IMR-90 (cell line): ENCODE measurements around the gene ORC6. TPM values are rescaled to one million over a fixed set of nuclear protein-coding genes. Genes with fewer than 3 reads are reported as not detected.

Source experiments
- ATAC-seq: fragments of 200-7000 bp; cut with Tn5 transposase; 2 replicates; pipeline ENCODE4 v1.9.1; 2020; ENCODE audit warnings: low read depth, mild to moderate bottlenecking, moderate library complexity
- BruUV-seq: library from RNA; stranded (reverse); fragments of 400-500 nt; replicated peaks from 2 replicates; lab custom pipeline; 2021; lab: Mats Ljungman, UMichigan
- CTCF ChIA-PET: fragments of 300-600 bp; formaldehyde crosslinking; extraction: SDS; loops from one replicate; lab custom pipeline; 2021; ENCODE audit warnings: antibody characterized with exemption; lab: Yijun Ruan, JAX
- POLR2A ChIA-PET: fragments of 300-600 bp; sonication (Branson Sonifier 250); formaldehyde crosslinking; loops from one replicate; lab custom pipeline; 2022; ENCODE audit warnings: antibody characterized with exemption; ENCODE audit not compliant: unreplicated experiment; lab: Charles Lee
- DNase-seq: peaks from one replicate; pipeline ENCODE4 v3.0.0; 2013
- H2AFZ ChIP-seq: replicated peaks from 2 replicates; pipeline ENCODE3; 2013; ENCODE audit warnings: low read length, mild to moderate bottlenecking; ENCODE audit not compliant: poor library complexity
- H2AK5ac ChIP-seq: 2 replicates; pipeline ENCODE4 v1.6.1; 2013; ENCODE audit warnings: low read depth, low read length, inconsistent platforms
- H2AK9ac ChIP-seq: replicated peaks from 2 replicates; pipeline ENCODE3; 2013; ENCODE audit warnings: mild to moderate bottlenecking, low read depth, low read length, moderate library complexity; ENCODE audit not compliant: poor library complexity
- H2BK120ac ChIP-seq: 2 replicates; pipeline ENCODE4 v1.6.1; 2013; ENCODE audit warnings: low read depth, low read length, inconsistent platforms
- H2BK15ac ChIP-seq: 3 replicates; pipeline ENCODE4 v1.6.1; 2013; ENCODE audit warnings: low read depth, low read length, inconsistent platforms
- H2BK20ac ChIP-seq: 2 replicates; pipeline ENCODE4 v1.6.1; 2013; ENCODE audit warnings: low read depth, mild to moderate bottlenecking, inconsistent platforms, low read length, moderate library complexity
- H2BK5ac ChIP-seq: 2 replicates; pipeline ENCODE4 v1.6.1; 2013; ENCODE audit warnings: mild to moderate bottlenecking, low read depth, low read length, inconsistent platforms; ENCODE audit not compliant: poor library complexity, severe bottlenecking
- H3K14ac ChIP-seq: replicated peaks from 2 replicates; pipeline ENCODE4 v1.6.1; 2013; ENCODE audit warnings: low read depth, low read length, inconsistent platforms
- H3K18ac ChIP-seq: 2 replicates; pipeline ENCODE4 v1.6.1; 2013; ENCODE audit warnings: low read depth, low read length, control low read depth
- H3K23ac ChIP-seq: 2 replicates; pipeline ENCODE4 v1.6.1; 2013; ENCODE audit warnings: low read depth, low read length, inconsistent platforms
- H3K27ac ChIP-seq: 2 replicates; pipeline ENCODE4 v1.5.1; 2013; ENCODE audit warnings: mild to moderate bottlenecking, control low read depth, low read length; ENCODE audit not compliant: insufficient read depth
- H3K27me3 ChIP-seq: 2 replicates; pipeline ENCODE4 v1.6.1; 2013; ENCODE audit warnings: low read length; ENCODE audit not compliant: control insufficient read depth, insufficient read depth
- H3K36me3 ChIP-seq: 2 replicates; pipeline ENCODE4 v1.6.1; 2013; ENCODE audit warnings: low read length, mixed read lengths; ENCODE audit not compliant: control insufficient read depth, insufficient read depth
- H3K4ac ChIP-seq: 2 replicates; pipeline ENCODE4 v1.6.1; 2013; ENCODE audit warnings: low read depth, low read length, inconsistent platforms
- H3K4me1 ChIP-seq: 2 replicates; pipeline ENCODE4 v1.6.1; 2013; ENCODE audit warnings: low read length, mixed read lengths; ENCODE audit not compliant: control insufficient read depth, insufficient read depth
- H3K4me2 ChIP-seq: 2 replicates; pipeline ENCODE4 v1.6.1; 2013; ENCODE audit warnings: low read depth, mild to moderate bottlenecking, control low read depth, low read length, moderate library complexity
- H3K4me3 ChIP-seq: 2 replicates; pipeline ENCODE4 v1.5.1; 2013; ENCODE audit warnings: low read depth, mild to moderate bottlenecking, control low read depth, low read length, moderate library complexity; ENCODE audit not compliant: insufficient read depth
- H3K56ac ChIP-seq: 2 replicates; pipeline ENCODE4 v1.6.1; 2013; ENCODE audit warnings: low read length, inconsistent platforms; ENCODE audit not compliant: insufficient read depth; ENCODE audit errors: extremely low read depth
- H3K79me1 ChIP-seq, 2 experiments: 2 replicates each; pipeline ENCODE4 v1.6.1; 2013; ENCODE audit warnings: low read length in 2 of 2, inconsistent platforms in 1 of 2, low read depth in 1 of 2
- H3K9ac ChIP-seq: 2 replicates; pipeline ENCODE4 v1.6.1; 2013; ENCODE audit warnings: low read depth, low read length, control low read depth
- H3K9me1 ChIP-seq: 2 replicates; pipeline ENCODE4 v1.6.1; 2013; ENCODE audit warnings: low read length, inconsistent platforms; ENCODE audit not compliant: insufficient read depth
- H3K9me3 ChIP-seq: 2 replicates; pipeline ENCODE4 v1.6.1; 2013; ENCODE audit warnings: low read length; ENCODE audit not compliant: control insufficient read depth, insufficient read depth
- H4K20me1 ChIP-seq: 2 replicates; pipeline ENCODE4 v1.6.1; 2013; ENCODE audit warnings: low read length, inconsistent platforms; ENCODE audit not compliant: insufficient read depth
- H4K5ac ChIP-seq: 2 replicates; pipeline ENCODE4 v1.6.1; 2013; ENCODE audit warnings: mild to moderate bottlenecking, low read depth, low read length, control low read depth
- H4K8ac ChIP-seq, 2 experiments: 2 replicates each; pipeline ENCODE4 v1.6.1; 2013; ENCODE audit warnings: low read depth in 2 of 2, low read length in 2 of 2, control low read depth in 1 of 2, inconsistent platforms in 1 of 2
- H4K91ac ChIP-seq: 2 replicates; pipeline ENCODE4 v1.6.1; 2013; ENCODE audit warnings: low read depth, low read length, inconsistent platforms; ENCODE audit not compliant: insufficient read depth
- BHLHE40 ChIP-seq: fragments of 150-350 bp; IDR thresholded peaks from 2 replicates; pipeline ENCODE4 v1.6.1; 2016; ENCODE audit warnings: mild to moderate bottlenecking, low read depth, low read length
- CEBPB ChIP-seq: IDR thresholded peaks from 2 replicates; pipeline ENCODE4 v1.6.1; 2012; ENCODE audit warnings: low read depth, low read length, improper control_type of control experiment
- CHD1 ChIP-seq: IDR thresholded peaks from 2 replicates; pipeline ENCODE4 v1.6.1; 2012; ENCODE audit warnings: low read depth, low read length, improper control_type of control experiment
- FOS ChIP-seq: fragments of 150-350 bp; IDR thresholded peaks from 2 replicates; pipeline ENCODE4 v1.6.1; 2016; ENCODE audit warnings: low read depth, low read length
- MAFK ChIP-seq: IDR thresholded peaks from 2 replicates; pipeline ENCODE4 v1.6.1; 2012; ENCODE audit warnings: low read depth, low read length, improper control_type of control experiment
- NFE2L2 ChIP-seq: fragments of 150-350 bp; IDR thresholded peaks from 2 replicates; pipeline ENCODE4 v1.6.1; 2016; ENCODE audit warnings: low read depth, mild to moderate bottlenecking, low read length
- POLR2A ChIP-seq: IDR thresholded peaks from 2 replicates; pipeline ENCODE4 v1.6.1; 2012; ENCODE audit warnings: mild to moderate bottlenecking, low read depth, low read length
- RAD21 ChIP-seq: IDR thresholded peaks from 2 replicates; pipeline ENCODE4 v1.6.1; 2012; ENCODE audit warnings: low read length, improper control_type of control experiment
- SMC3 ChIP-seq: fragments of 150-350 bp; IDR thresholded peaks from 2 replicates; pipeline ENCODE4 v1.6.1; 2016; ENCODE audit warnings: low read depth, mild to moderate bottlenecking, antibody characterized with exemption, low read length, moderate library complexity
- WGBS, 2 experiments: methylation state at CpG; one replicate each; pipeline versions ENCODE4 v1.1.5 to v1.1.7; 2013; ENCODE audit warnings: missing lambda C conversion rate in 2 of 2; ENCODE audit not compliant: insufficient read length in 1 of 2; ENCODE audit errors: extremely low coverage in 2 of 2; 5-methylcytosine and 5-hydroxymethylcytosine counted together
- dilution Hi-C: fragments of 300-500 bp; cut with HindIII; formaldehyde crosslinking; loops from one replicate; pipeline ENCODE4 v1.14.3; 2018; ENCODE audit warnings: low sequenced_read_pairs; ENCODE audit not compliant: unreplicated experiment
- in situ Hi-C: fragments of 300-500 bp; cut with MboI; formaldehyde crosslinking; loops from 3 replicates; pipeline ENCODE4 v1.14.3; 2019; ENCODE audit warnings: low sequenced_read_pairs, inconsistent platforms, mixed read lengths
- intact Hi-C: fragments of 100-400 bp; cut with micrococcal nuclease; formaldehyde crosslinking; loops from 2 replicates; pipeline ENCODE4 v1.10.0; 2022
- polyA plus RNA-seq, 3 experiments: library from polyadenylated mRNA; depleted of rRNA; stranded (reverse); fragments of >200 nt; gene quantifications; 2 replicates each; pipeline ENCODE4 v1.2.3, GENCODE V29; 2012; ENCODE audit warnings: low replicate concordance in 1 of 3
- total RNA-seq: library from RNA; depleted of rRNA; stranded (reverse); fragments of >200 nt; gene quantifications from 2 replicates; pipeline ENCODE4 v1.2.3, GENCODE V29; 2012
- TF ChIP-seq, protein P1 (sequence below): fragments of 150-350 bp; IDR thresholded peaks from 2 replicates; pipeline ENCODE4 v1.6.1; 2017; ENCODE audit warnings: mild to moderate bottlenecking, antibody characterized with exemption, low read length, low read depth
- TF ChIP-seq, protein P2 (sequence below): conservative IDR thresholded peaks from 2 replicates; pipeline ENCODE4 v1.5.1; 2012; ENCODE audit warnings: mild to moderate bottlenecking, low read depth, low read length, improper control_type of control experiment

The ORC6 gene
- total and polyA plus RNA-seq, 2 of the 4 experiments (the other 2 are of a cell fraction), result 9.0 to 15.9 TPM

DNA sequence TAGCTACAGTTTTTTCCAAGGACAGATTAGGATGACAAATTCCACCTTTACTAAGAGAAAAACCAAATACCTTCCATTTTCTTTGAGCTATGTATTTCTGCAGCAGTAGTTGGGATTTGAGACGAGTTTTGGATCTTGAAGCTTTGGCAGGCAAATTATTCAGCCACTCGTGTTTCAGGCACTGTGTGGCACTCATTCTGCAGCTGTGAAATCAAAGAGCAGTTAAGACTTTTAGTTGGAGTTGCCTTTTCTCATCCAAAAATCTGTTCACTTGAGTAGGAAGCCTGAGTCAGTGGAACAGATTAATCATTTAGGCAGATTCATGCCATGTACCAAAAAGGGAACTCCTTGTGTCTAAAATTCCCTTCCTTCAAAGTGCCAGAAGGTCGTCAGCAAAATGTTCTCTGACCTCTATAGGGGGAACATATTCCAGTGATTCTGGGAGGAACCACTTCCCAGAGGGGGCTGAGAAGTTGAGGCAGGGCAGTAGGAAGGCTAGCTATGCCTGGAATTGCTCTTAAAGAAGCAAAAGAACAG, 20.1 kb downstream of the ORC6 start:
- H3K27me3 ChIP-seq, result no peaks in the 10 kb centered on the region
- ChIA-PET CTCF (interaction anchor here (0.6 kb wide), 1 partner anchor 135 kb away, joined by 4 read pairs; no protein-coding TSS in a partner anchor), POLR2A (no interaction called here)
- no peak overlapping the region for H3K27ac ChIP-seq
- H3K9me3 ChIP-seq, result no peaks in the 10 kb centered on the region
- no peak overlapping the region for H2AK5ac ChIP-seq
- no peak overlapping the region for H4K91ac ChIP-seq
- in situ Hi-C loops (no loop called here), dilution Hi-C loops (no loop called here), intact Hi-C loops (no loop called here)
- no peak overlapping the region for H4K8ac ChIP-seq
- no peaks in the 10 kb centered on the region for H3K4me1 ChIP-seq
- DNase-seq (no peak), ATAC-seq (no peak)
- H2AFZ ChIP-seq, result no peak overlapping the region
- H3K18ac ChIP-seq, result no peak overlapping the region
- no peak overlapping the region for H2BK20ac ChIP-seq
- WGBS, 2 experiments, result no CpG with 5 or more reads among the region's 3 CpGs
- no peak overlapping the region for H3K23ac ChIP-seq
- H3K4me2 ChIP-seq, result no peak overlapping the region
- H3K79me1 ChIP-seq, result no peaks in the 10 kb centered on the region
- H3K9me1 ChIP-seq, result no peaks in the 10 kb centered on the region
- no peak overlapping the region for H3K4me3 ChIP-seq
- H3K36me3 ChIP-seq, result no peaks in the 10 kb centered on the region
- no peak overlapping the region for H3K56ac ChIP-seq
- TF ChIP-seq POLR2A (no peak), NFE2L2 (no peak), FOS (no peak), SMC3 (no peak), CEBPB (no peak), MAFK (no peak), BHLHE40 (no peak), RAD21 (no peak), CHD1 (no peak)
- TF ChIP-seq, protein P1, sequence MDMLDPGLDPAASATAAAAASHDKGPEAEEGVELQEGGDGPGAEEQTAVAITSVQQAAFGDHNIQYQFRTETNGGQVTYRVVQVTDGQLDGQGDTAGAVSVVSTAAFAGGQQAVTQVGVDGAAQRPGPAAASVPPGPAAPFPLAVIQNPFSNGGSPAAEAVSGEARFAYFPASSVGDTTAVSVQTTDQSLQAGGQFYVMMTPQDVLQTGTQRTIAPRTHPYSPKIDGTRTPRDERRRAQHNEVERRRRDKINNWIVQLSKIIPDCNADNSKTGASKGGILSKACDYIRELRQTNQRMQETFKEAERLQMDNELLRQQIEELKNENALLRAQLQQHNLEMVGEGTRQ, result no peak
- TF ChIP-seq, protein P2, sequence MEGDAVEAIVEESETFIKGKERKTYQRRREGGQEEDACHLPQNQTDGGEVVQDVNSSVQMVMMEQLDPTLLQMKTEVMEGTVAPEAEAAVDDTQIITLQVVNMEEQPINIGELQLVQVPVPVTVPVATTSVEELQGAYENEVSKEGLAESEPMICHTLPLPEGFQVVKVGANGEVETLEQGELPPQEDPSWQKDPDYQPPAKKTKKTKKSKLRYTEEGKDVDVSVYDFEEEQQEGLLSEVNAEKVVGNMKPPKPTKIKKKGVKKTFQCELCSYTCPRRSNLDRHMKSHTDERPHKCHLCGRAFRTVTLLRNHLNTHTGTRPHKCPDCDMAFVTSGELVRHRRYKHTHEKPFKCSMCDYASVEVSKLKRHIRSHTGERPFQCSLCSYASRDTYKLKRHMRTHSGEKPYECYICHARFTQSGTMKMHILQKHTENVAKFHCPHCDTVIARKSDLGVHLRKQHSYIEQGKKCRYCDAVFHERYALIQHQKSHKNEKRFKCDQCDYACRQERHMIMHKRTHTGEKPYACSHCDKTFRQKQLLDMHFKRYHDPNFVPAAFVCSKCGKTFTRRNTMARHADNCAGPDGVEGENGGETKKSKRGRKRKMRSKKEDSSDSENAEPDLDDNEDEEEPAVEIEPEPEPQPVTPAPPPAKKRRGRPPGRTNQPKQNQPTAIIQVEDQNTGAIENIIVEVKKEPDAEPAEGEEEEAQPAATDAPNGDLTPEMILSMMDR, result no peak
- no peak overlapping the region for H2BK15ac ChIP-seq
- H2BK5ac ChIP-seq, result no peak overlapping the region
- H3K14ac ChIP-seq, result no peak overlapping the region
- no peaks in the 10 kb centered on the region for H4K20me1 ChIP-seq
- no TSS peak for BruUV-seq
- no peak overlapping the region for H3K4ac ChIP-seq
- H2AK9ac ChIP-seq, result no peak overlapping the region
- H4K5ac ChIP-seq, result no peak overlapping the region
- H2BK120ac ChIP-seq, result no peak overlapping the region
- no peak overlapping the region for H3K9ac ChIP-seq
